Measurements from ENCODE around the gene SNX12. TPM values are rescaled to one million over a fixed set of nuclear protein-coding genes. Genes with fewer than 3 reads are reported as not detected.

Gene SNX12
- total RNA-seq, 1 experiment from 2014 or later, result 18.9 TPM

DNA sequence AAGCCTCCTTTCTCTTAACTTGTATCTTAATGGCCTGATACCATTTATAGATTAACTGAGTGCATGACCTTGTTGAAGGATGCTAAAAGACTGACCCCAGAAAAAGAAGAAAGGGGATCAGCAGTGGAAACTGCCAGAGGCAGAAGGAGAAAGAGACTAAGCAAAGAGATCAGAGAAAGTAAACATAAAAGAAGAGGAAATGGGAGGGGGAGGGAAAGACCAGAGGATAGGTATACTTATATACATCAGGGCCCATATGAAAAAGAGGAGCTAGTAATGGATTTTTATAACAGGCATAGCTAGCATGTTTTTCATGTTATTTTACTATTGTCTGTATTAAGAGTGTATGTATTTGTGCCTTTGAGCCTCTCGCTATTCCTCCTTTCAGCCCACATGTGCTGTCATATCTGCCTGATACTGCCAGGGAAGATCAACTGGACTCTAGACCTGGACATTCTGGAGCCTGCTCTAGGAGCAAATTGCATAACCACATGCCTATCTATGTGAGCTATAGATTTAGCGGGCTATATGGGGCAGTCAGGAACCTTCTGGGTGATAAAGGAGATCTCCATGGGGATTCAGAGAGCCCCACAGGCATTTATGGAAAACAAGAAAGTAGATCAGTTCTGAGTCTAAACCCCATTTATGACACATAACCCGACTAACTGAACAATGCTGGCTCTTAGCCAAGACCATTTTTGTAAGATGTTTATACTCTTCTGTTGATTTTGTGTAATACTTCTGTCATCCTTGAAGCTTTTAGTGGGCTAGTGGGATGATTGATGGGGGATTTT is 13.4 kb upstream of the SNX12 start:
- no peaks in the 10 kb centered on the region for H3K27me3 ChIP-seq (ENCODE audit: low read length)
- H3K36me3 ChIP-seq (ENCODE audit: insufficient read depth, low read length), result no peaks in the 10 kb centered on the region
- H3K4me3 ChIP-seq (ENCODE audit: low read length), result no peak overlapping the region
- no peaks in the 10 kb centered on the region for H3K9me3 ChIP-seq (ENCODE audit: low read length)
- no peak overlapping the region for H2AFZ ChIP-seq (ENCODE audit: low read length)
- H4K20me1 ChIP-seq (ENCODE audit: insufficient read depth, low read depth, low read length), result no peaks in the 10 kb centered on the region
- H3K79me2 ChIP-seq (ENCODE audit: low read length), result no peaks in the 10 kb centered on the region
- no peak overlapping the region for H3K4me2 ChIP-seq (ENCODE audit: low read depth, low read length, poor library complexity, severe bottlenecking)
- no peaks in the 10 kb centered on the region for H3K4me1 ChIP-seq (ENCODE audit: low read length)
- no peak overlapping the region for H3K9ac ChIP-seq (ENCODE audit: low read length)
- H3K27ac ChIP-seq (ENCODE audit: low read length), result no peak overlapping the region
- no peaks in the 10 kb centered on the region for H3K9me2 ChIP-seq (replicated peaks; ENCODE audit: insufficient read depth, low read length)
- no peak for DNase-seq

DNA sequence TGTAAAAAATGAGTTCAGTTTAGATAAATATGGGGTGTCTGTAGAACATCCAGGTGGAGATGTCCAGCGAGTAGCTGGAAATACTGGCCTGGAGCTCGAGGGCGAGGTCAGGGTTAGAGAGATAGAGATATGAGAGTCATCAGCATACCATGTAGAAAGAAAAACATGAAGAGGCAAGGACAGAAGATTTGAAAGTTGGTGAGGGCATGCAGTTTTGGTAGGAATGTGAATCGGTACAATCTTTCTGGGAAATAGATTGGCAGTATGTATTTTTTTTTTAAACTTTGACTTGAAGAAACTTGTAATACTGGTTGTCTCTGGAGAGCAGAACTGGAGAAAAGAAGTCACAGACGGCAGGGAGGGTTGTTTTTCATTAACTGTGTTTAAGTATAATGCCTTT is 2.4 kb upstream of the SNX12 start:
- no peak overlapping the region for H2AFZ ChIP-seq (ENCODE audit: low read length)
- H3K9ac ChIP-seq (ENCODE audit: low read length), result no peak overlapping the region
- H3K9me2 ChIP-seq (replicated peaks; ENCODE audit: insufficient read depth, low read length), result no peaks in the 10 kb centered on the region
- H3K27ac ChIP-seq (ENCODE audit: low read length), result no peak overlapping the region
- no peak overlapping the region for H3K4me2 ChIP-seq (ENCODE audit: low read depth, low read length, poor library complexity, severe bottlenecking)
- no peak for DNase-seq
- no peaks in the 10 kb centered on the region for H3K9me3 ChIP-seq (ENCODE audit: low read length)
- peaks cover 7% of the 10 kb centered on the region for H3K4me1 ChIP-seq (ENCODE audit: low read length)
- peaks cover 22% of the 10 kb centered on the region for H3K79me2 ChIP-seq (ENCODE audit: low read length)
- no peaks in the 10 kb centered on the region for H3K27me3 ChIP-seq (ENCODE audit: low read length)
- no peaks in the 10 kb centered on the region for H3K36me3 ChIP-seq (ENCODE audit: insufficient read depth, low read length)
- no peaks in the 10 kb centered on the region for H4K20me1 ChIP-seq (ENCODE audit: insufficient read depth, low read depth, low read length)
- no peak overlapping the region for H3K4me3 ChIP-seq (ENCODE audit: low read length)

DNA sequence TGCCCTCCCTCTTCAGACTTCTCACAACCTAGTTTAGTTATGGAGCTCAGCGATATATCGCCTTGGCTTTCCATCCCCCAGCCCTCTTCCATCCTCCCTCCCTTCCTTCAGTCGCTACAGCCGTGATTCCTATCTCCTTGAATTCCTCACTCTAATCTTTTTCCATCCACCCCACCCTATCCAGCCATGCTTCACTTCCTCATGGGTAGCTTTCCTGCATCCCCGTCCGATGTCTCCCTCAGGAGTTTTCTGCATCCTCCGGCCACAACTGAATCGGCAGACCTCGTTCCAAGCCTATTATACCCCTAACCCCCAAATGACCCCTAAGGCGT is 456 bp downstream of the SNX12 start:
- H3K79me2 ChIP-seq (ENCODE audit: low read length), result peaks cover 29% of the 10 kb centered on the region
- H3K4me1 ChIP-seq (ENCODE audit: low read length), result peaks cover 7% of the 10 kb centered on the region
- H4K20me1 ChIP-seq (ENCODE audit: insufficient read depth, low read depth, low read length), result no peaks in the 10 kb centered on the region
- no peak overlapping the region for H2AFZ ChIP-seq (ENCODE audit: low read length)
- H3K4me2 ChIP-seq (ENCODE audit: low read depth, low read length, poor library complexity, severe bottlenecking), result peak overlapping the region; percentile 69
- H3K27me3 ChIP-seq (ENCODE audit: low read length), result no peaks in the 10 kb centered on the region
- H3K9me3 ChIP-seq (ENCODE audit: low read length), result no peaks in the 10 kb centered on the region; the same call in 1 of the 2 replicates
- H3K36me3 ChIP-seq (ENCODE audit: insufficient read depth, low read length), result no peaks in the 10 kb centered on the region
- no peaks in the 10 kb centered on the region for H3K9me2 ChIP-seq (replicated peaks; ENCODE audit: insufficient read depth, low read length)
- peak overlapping the region; percentile 71 for H3K9ac ChIP-seq (ENCODE audit: low read length)
- H3K27ac ChIP-seq (ENCODE audit: low read length), result peak overlapping the region; percentile 53
- peak overlapping the region; percentile 73 for H3K4me3 ChIP-seq (ENCODE audit: low read length)
- peak; percentile 39 for DNase-seq

DNA sequence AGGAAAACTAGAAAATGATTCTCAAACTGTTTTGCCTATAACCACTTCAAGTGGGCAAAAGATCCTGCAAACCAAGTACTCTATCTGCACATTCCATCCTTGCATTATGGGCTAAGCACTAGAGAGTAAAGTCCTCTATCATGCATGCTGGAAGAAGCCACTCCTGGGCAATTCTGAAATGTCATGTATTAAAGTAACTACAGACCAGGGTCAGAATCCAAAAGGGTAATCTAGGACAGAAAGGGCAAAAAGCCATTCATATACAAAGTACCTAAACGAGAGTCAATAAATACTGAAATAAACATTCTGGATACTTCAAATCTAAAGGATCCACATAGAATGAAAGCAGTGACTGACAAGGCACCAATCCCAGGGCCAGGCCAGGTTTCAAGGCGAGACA is 1.0 kb downstream of the SNX12 start:
- Histone ChIP-seq H3K4me1 (ENCODE audit: low read length) (peaks cover 7% of the 10 kb centered on the region), H3K9ac (ENCODE audit: low read length) (peak overlapping the region; percentile 71), H3K27ac (ENCODE audit: low read length) (no peak overlapping the region), H3K27me3 (ENCODE audit: low read length) (no peaks in the 10 kb centered on the region), H3K9me3 (ENCODE audit: low read length) (no peaks in the 10 kb centered on the region; the same call in 1 of the 2 replicates), H3K4me3 (ENCODE audit: low read length) (peak overlapping the region; percentile 73), H3K36me3 (ENCODE audit: insufficient read depth, low read length) (no peaks in the 10 kb centered on the region), H3K79me2 (ENCODE audit: low read length) (peaks cover 29% of the 10 kb centered on the region), H3K4me2 (ENCODE audit: low read depth, low read length, poor library complexity, severe bottlenecking) (peak overlapping the region; percentile 69), H3K9me2 (replicated peaks; ENCODE audit: insufficient read depth, low read length) (no peaks in the 10 kb centered on the region), H2AFZ (ENCODE audit: low read length) (no peak overlapping the region), H4K20me1 (ENCODE audit: insufficient read depth, low read depth, low read length) (no peaks in the 10 kb centered on the region)
- peak; percentile 40 for DNase-seq

DNA sequence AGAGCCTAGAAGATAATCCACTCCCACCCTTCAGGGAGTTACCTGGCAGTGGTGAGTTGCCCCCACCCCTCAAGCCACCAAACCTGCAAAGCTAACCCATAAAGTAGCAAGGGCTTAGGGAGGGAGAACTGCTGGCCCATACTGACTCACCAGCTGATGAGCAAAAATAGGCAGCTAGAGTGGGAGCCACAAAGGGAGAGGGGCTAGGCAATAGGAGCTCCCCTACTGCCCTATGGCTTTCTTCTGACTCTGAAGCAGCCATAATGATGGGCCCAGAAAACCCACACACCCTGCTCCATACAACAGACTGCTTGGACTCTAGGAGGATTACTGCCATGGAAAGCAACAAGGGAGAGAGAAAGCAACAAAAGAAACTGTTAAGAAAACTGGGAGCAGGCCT is 8.0 kb downstream of the SNX12 start:
- Histone ChIP-seq H2AFZ (ENCODE audit: low read length) (no peak overlapping the region), H3K79me2 (ENCODE audit: low read length) (peaks cover 7% of the 10 kb centered on the region), H3K9me2 (replicated peaks; ENCODE audit: insufficient read depth, low read length) (no peaks in the 10 kb centered on the region), H3K27me3 (ENCODE audit: low read length) (no peaks in the 10 kb centered on the region), H3K9me3 (ENCODE audit: low read length) (no peaks in the 10 kb centered on the region; the same call in 1 of the 2 replicates), H3K4me3 (ENCODE audit: low read length) (no peak overlapping the region), H3K9ac (ENCODE audit: low read length) (no peak overlapping the region), H4K20me1 (ENCODE audit: insufficient read depth, low read depth, low read length) (no peaks in the 10 kb centered on the region), H3K27ac (ENCODE audit: low read length) (no peak overlapping the region), H3K4me2 (ENCODE audit: low read depth, low read length, poor library complexity, severe bottlenecking) (no peak overlapping the region), H3K4me1 (ENCODE audit: low read length) (no peaks in the 10 kb centered on the region), H3K36me3 (ENCODE audit: insufficient read depth, low read length) (0 out of 2 replicates have a peak, but pooled peaks cover 3% of the 10 kb centered on the region)
- DNase-seq, result no peak

DNA sequence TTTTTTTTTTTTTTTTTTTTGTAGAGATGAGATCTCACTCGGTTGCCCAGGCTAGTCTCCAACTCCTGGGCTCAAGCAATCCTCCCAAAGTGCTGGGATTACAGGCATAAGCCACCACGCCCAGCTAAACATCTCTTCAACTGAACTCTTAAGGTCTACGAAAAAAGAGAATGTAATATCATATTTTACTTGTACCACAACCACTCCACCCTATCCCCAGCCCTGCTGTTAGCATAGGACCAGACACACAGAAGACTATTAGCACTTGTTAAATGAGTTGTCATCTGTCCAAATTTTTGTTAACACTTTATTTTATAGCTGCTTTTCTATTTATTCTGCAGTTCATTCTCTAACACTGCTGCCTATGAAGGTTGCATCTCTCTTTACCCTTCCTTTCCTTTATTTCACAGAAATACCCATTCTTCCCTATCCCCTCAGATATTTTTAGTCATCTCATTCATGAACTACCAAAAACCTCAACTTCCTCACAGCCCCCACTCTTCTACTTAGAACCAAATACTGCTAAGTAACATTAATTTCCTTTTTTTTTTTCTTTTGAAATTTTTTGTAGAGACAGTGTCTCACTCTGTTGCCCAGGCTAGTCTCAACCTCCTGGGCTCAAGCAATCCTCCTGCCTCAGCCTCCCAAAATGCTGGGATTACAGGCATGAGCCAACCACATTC is 10.1 kb downstream of the SNX12 start:
- Histone ChIP-seq H3K79me2 (ENCODE audit: low read length) (no peaks in the 10 kb centered on the region), H3K4me3 (ENCODE audit: low read length) (no peak overlapping the region), H3K4me1 (ENCODE audit: low read length) (no peaks in the 10 kb centered on the region), H3K4me2 (ENCODE audit: low read depth, low read length, poor library complexity, severe bottlenecking) (no peak overlapping the region), H2AFZ (ENCODE audit: low read length) (no peak overlapping the region), H4K20me1 (ENCODE audit: insufficient read depth, low read depth, low read length) (no peaks in the 10 kb centered on the region), H3K9me3 (ENCODE audit: low read length) (no peaks in the 10 kb centered on the region), H3K9ac (ENCODE audit: low read length) (no peak overlapping the region), H3K27me3 (ENCODE audit: low read length) (no peaks in the 10 kb centered on the region), H3K36me3 (ENCODE audit: insufficient read depth, low read length) (0 out of 2 replicates have a peak, but pooled peaks cover 3% of the 10 kb centered on the region), H3K27ac (ENCODE audit: low read length) (no peak overlapping the region), H3K9me2 (replicated peaks; ENCODE audit: insufficient read depth, low read length) (no peaks in the 10 kb centered on the region)
- no peak for DNase-seq

DNA sequence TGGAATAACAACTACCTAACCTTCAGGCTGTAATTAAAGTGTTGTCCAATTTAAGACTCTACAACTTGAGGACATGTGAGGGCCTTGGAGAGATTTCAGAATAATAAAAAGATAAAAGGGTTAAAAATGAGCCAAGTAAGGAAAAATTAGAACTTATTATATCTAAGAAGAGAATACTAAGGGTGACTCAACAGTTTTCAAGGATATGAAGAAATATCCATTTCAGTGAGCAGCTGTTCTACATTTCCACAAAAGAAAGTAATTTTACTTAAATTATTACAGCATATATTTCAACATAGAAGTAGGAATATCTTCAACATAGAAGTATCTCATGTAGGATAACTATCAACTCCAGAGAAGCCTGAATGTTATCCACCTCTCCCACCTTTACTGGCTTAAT is 11.3 kb downstream of the SNX12 start:
- no peak for DNase-seq
- no peaks in the 10 kb centered on the region for H3K9me3 ChIP-seq (ENCODE audit: low read length)
- no peak overlapping the region for H3K9ac ChIP-seq (ENCODE audit: low read length)
- H3K4me3 ChIP-seq (ENCODE audit: low read length), result no peak overlapping the region
- no peaks in the 10 kb centered on the region for H4K20me1 ChIP-seq (ENCODE audit: insufficient read depth, low read depth, low read length)
- H3K27me3 ChIP-seq (ENCODE audit: low read length), result no peaks in the 10 kb centered on the region
- H3K4me2 ChIP-seq (ENCODE audit: low read depth, low read length, poor library complexity, severe bottlenecking), result no peak overlapping the region
- H3K79me2 ChIP-seq (ENCODE audit: low read length), result no peaks in the 10 kb centered on the region
- no peaks in the 10 kb centered on the region for H3K9me2 ChIP-seq (replicated peaks; ENCODE audit: insufficient read depth, low read length)
- H3K36me3 ChIP-seq (ENCODE audit: insufficient read depth, low read length), result 0 out of 2 replicates have a peak, but pooled peaks cover 3% of the 10 kb centered on the region
- no peaks in the 10 kb centered on the region for H3K4me1 ChIP-seq (ENCODE audit: low read length)
- no peak overlapping the region for H3K27ac ChIP-seq (ENCODE audit: low read length)
- no peak overlapping the region for H2AFZ ChIP-seq (ENCODE audit: low read length)

DNA sequence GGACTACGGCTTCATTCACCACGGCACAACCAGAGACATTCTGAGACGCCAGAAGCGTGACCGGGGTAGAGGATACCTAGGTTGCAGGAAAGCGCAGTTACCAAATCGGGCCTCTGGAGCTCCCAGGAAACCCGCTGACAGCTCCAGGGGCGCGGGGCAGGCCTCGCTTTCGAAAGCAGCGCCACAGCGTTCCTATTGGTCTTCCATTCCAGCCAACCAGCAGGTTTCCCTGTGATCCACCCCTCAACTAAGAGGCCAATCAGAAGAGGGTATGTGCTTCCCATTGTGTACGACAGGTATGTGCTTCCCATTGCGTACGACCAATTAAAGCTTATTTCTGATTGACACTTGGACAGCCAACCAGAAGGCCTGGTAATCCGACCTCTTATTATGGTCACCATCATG is 14.9 kb downstream of the SNX12 start:
- Histone ChIP-seq H3K36me3 (ENCODE audit: insufficient read depth, low read length) (no peaks in the 10 kb centered on the region), H2AFZ (ENCODE audit: low read length) (no peak overlapping the region), H3K79me2 (ENCODE audit: low read length) (no peaks in the 10 kb centered on the region), H3K4me1 (ENCODE audit: low read length) (no peaks in the 10 kb centered on the region), H3K4me2 (ENCODE audit: low read depth, low read length, poor library complexity, severe bottlenecking) (no peak overlapping the region), H3K9ac (ENCODE audit: low read length) (no peak overlapping the region), H3K9me2 (replicated peaks; ENCODE audit: insufficient read depth, low read length) (no peaks in the 10 kb centered on the region), H3K4me3 (ENCODE audit: low read length) (no peak overlapping the region), H3K9me3 (ENCODE audit: low read length) (no peaks in the 10 kb centered on the region), H4K20me1 (ENCODE audit: insufficient read depth, low read depth, low read length) (no peaks in the 10 kb centered on the region), H3K27ac (ENCODE audit: low read length) (no peak overlapping the region), H3K27me3 (ENCODE audit: low read length) (no peaks in the 10 kb centered on the region)
- DNase-seq, result no peak
